Measurements from ENCODE around the gene C11orf97. TPM values are rescaled to one million over a fixed set of nuclear protein-coding genes. Genes with fewer than 3 reads are reported as not detected.
A peak's percentile ranks its signal among the peaks of the same experiment; 100 is the strongest.

C11orf97 gene
- total and polyA plus RNA-seq, 2 of the 13 experiments (the other 11 are each of a cell fraction or from before 2014, with no cell fraction given), result 0.35 TPM; not detected in 1

DNA sequence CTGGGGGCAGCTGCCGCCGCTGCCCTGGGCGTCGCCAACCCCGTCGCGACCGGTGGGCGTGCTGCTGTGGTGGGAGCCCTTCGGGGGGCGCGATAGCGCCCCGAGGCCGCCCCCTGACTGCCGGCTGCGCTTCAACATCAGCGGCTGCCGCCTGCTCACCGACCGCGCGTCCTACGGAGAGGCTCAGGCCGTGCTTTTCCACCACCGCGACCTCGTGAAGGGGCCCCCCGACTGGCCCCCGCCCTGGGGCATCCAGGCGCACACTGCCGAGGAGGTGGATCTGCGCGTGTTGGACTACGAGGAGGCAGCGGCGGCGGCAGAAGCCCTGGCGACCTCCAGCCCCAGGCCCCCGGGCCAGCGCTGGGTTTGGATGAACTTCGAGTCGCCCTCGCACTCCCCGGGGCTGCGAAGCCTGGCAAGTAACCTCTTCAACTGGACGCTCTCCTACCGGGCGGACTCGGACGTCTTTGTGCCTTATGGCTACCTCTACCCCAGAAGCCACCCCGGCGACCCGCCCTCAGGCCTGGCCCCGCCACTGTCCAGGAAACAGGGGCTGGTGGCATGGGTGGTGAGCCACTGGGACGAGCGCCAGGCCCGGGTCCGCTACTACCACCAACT lies 32.5 kb downstream of the C11orf97 start:
- ATAC-seq (no peak), DNase-seq (ENCODE audit: low spot score) (no peak), FAIRE-seq (no peak)
- Histone ChIP-seq H3K4me3 (replicated peaks in 1 of 3; ENCODE audit: insufficient read depth in 1 of 3, low read depth in 2 of 3, low read length in 3 of 3) (no peak overlapping the region; a peak in 2 of 6 replicates), H3K9me3 (ENCODE audit: low read length) (no peaks in the 10 kb centered on the region), H3K9ac (ENCODE audit: insufficient read depth, low read depth, low read length) (no peak overlapping the region), H3K79me2 (ENCODE audit: insufficient read depth, low read length) (no peaks in the 10 kb centered on the region), H3K27ac (ENCODE audit: extremely low read length, insufficient read depth, low read length) (no peak overlapping the region), H3K4me1 (ENCODE audit: insufficient read depth, low read length) (peaks cover 5% of the 10 kb centered on the region; the same call in 1 of the 2 replicates), H4K20me1 (ENCODE audit: insufficient read depth, low read length) (no peaks in the 10 kb centered on the region), H2AFZ (ENCODE audit: low read length) (no peak overlapping the region), H3K4me2 (ENCODE audit: low read depth, low read length) (peak overlapping the region; percentile 49), H3K36me3 (replicated peaks in 1 of 2; ENCODE audit: control insufficient read depth in 1 of 2, insufficient read depth in 2 of 2, low read length in 2 of 2) (no peaks in the 10 kb centered on the region), H3K27me3 (ENCODE audit: control insufficient read depth in 1 of 2, insufficient read depth in 2 of 2, low read length in 2 of 2) (peaks cover 0 to 3% of the 10 kb centered on the region in 2 experiments; a peak in 2 of 5 replicates)
- BruUV-seq (replicated peaks), result no TSS peak
- ChIA-PET CTCF (ENCODE audit: low intra/inter-chr PET ratio, low total read pairs) (no interaction called here), POLR2A (interaction anchor here (0.6 kb wide), 1 partner anchor 963 kb away, joined by 3 read pairs; no protein-coding TSS in a partner anchor)
- intact Hi-C loops (cut with micrococcal nuclease; ENCODE audit: unreplicated experiment) (no loop called here), in situ Hi-C loops (cut with HindIII; ENCODE audit: extremely low pct_ligation_motif_present, low pct_unique_long_range_greater_than_20kb) (no loop called here)
- TF ChIP-seq, protein P1, sequence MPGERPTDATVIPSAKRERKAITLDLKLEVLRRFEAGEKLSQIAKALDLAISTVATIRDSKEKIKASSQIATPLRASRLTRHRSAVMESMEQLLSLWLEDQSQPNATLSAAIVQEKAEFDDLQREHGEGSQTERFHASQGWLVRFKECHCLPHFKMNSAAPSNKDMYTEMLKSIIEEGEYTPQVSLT (CRISPR knock-in tag; IDR thresholded peaks at IDR 0.05; ENCODE audit: borderline replicate concordance, low read depth), result no peak
- TF ChIP-seq NFYC (CRISPR knock-in tag; IDR thresholded peaks at IDR 0.05) (no peak), U2AF2 (IDR thresholded peaks at IDR 0.05; ENCODE audit: low read depth, low read length) (no peak), ZNF703 (CRISPR knock-in tag; IDR thresholded peaks at IDR 0.05; ENCODE audit: borderline replicate concordance) (no peak), NRL (CRISPR knock-in tag; IDR thresholded peaks at IDR 0.05; ENCODE audit: borderline replicate concordance) (no peak), ZNF678 (CRISPR knock-in tag; IDR thresholded peaks at IDR 0.05) (no peak), POLR2AphosphoS5 (IDR thresholded peaks at IDR 0.05; ENCODE audit: low read depth, low read length) (no peak), HIVEP1 (CRISPR knock-in tag; IDR thresholded peaks at IDR 0.05) (no peak), ZC3H4 (CRISPR knock-in tag; IDR thresholded peaks at IDR 0.05; ENCODE audit: borderline replicate concordance) (no peak)
- 82% methylated on average over 24 of the region's 59 CpGs for WGBS (ENCODE audit: low lambda C conversion rate)

All from HepG2 (cell line).